Nephron (organoid): ENCODE data around the gene CRIP1.

Experiments used
- H3K27ac Mint-ChIP-seq, 3 experiments: 2 replicates each; pipeline ENCODE4 v1.8.0; 2020; ENCODE audit warnings: mixed read lengths in 3 of 3, mild to moderate bottlenecking in 2 of 3, moderate library complexity in 1 of 3
- H3K27me3 Mint-ChIP-seq: 2 replicates; pipeline ENCODE4 v1.8.0; 2021; ENCODE audit warnings: low read depth, mild to moderate bottlenecking, moderate library complexity, mixed read lengths
- H3K36me3 Mint-ChIP-seq: 2 replicates; pipeline ENCODE4 v1.8.0; 2020; ENCODE audit warnings: low read depth, mixed read lengths
- H3K4me1 Mint-ChIP-seq: 2 replicates; pipeline ENCODE4 v1.8.0; 2020; ENCODE audit warnings: mixed read lengths
- H3K4me3 Mint-ChIP-seq, 3 experiments: 2 replicates each; pipeline ENCODE4 v1.8.0; 2020; ENCODE audit warnings: mild to moderate bottlenecking in 3 of 3, mixed read lengths in 3 of 3, moderate library complexity in 2 of 3
- H3K9me3 Mint-ChIP-seq: 2 replicates; pipeline ENCODE4 v1.8.0; 2020; ENCODE audit warnings: mixed read lengths
- CTCF ChIP-seq, 3 experiments: fragments of 200-600 bp; sonication (generic); IDR thresholded peaks; one replicate each; pipeline ENCODE4 v1.5.0; 2021; ENCODE audit warnings: antibody characterized with exemption in 3 of 3; ENCODE audit not compliant: unreplicated experiment in 3 of 3

CRIP1 gene

GRCh38 chr14:105489542-105490266 is 3.0 kb downstream of the CRIP1 start:
- Mint-ChIP-seq H3K4me1 (peaks cover 7% of the 10 kb centered on the region), H3K36me3 (no peaks in the 10 kb centered on the region), H3K4me3 (peak overlapping the region; percentile 82 to 88 (median 83)), H3K27ac (peak overlapping the region; percentile 86 to 89 (median 88)), H3K27me3 (peaks cover 35% of the 10 kb centered on the region), H3K9me3 (no peaks in the 10 kb centered on the region)
- peak; percentile 50 to 69 (median 65) for TF ChIP-seq CTCF (IDR thresholded peaks at IDR 0.05; ENCODE audit: unreplicated experiment in 3 of 3)

- no peaks in the 10 kb centered on the region for H3K36me3 Mint-ChIP-seq
- no peak overlapping the region for H3K27ac Mint-ChIP-seq
- peaks cover 6% of the 10 kb centered on the region for H3K4me1 Mint-ChIP-seq
- peaks cover 32% of the 10 kb centered on the region for H3K27me3 Mint-ChIP-seq
- H3K4me3 Mint-ChIP-seq, result peak overlapping the region in 2 of 3 experiments; percentile 82 to 83
- no peaks in the 10 kb centered on the region for H3K9me3 Mint-ChIP-seq
- TF ChIP-seq CTCF (IDR thresholded peaks at IDR 0.05; ENCODE audit: unreplicated experiment in 3 of 3), result no peak
Measured at GRCh38 chr14:105490267-105490571, 3.5 kb downstream of the CRIP1 start.

GRCh38 chr14:105490572-105491365 is 4.1 kb downstream of the CRIP1 start, which contains the start of gene TEDC1:
TSS of gene TEDC1 (plus strand) at chr14:105491246. CDS start at chr14:105491376, 130 bp downstream.
- Mint-ChIP-seq H3K36me3 (no peaks in the 10 kb centered on the region), H3K4me3 (peak within 1 kb of the TSS; percentile 86 to 93 (median 87)), H3K9me3 (no peaks in the 10 kb centered on the region), H3K27me3 (peaks cover 27% of the 10 kb centered on the region), H3K27ac (peak within 1 kb of the TSS; percentile 2 to 74 (median 59)), H3K4me1 (peaks cover 6% of the 10 kb centered on the region)
- TF ChIP-seq CTCF (IDR thresholded peaks at IDR 0.05; ENCODE audit: unreplicated experiment in 3 of 3), result peak; percentile 76 to 90 (median 83)

- H3K36me3 Mint-ChIP-seq, result no peaks in the 10 kb centered on the region
- H3K4me3 Mint-ChIP-seq, result peak overlapping the region; percentile 86 to 93 (median 87)
- peaks cover 6% of the 10 kb centered on the region for H3K4me1 Mint-ChIP-seq
- peaks cover 22% of the 10 kb centered on the region for H3K27me3 Mint-ChIP-seq
- H3K9me3 Mint-ChIP-seq, result no peaks in the 10 kb centered on the region
- no peak for TF ChIP-seq CTCF (IDR thresholded peaks at IDR 0.05; ENCODE audit: unreplicated experiment in 3 of 3)
- H3K27ac Mint-ChIP-seq, result peak overlapping the region in 1 of 3 experiments; percentile 74
Measured at GRCh38 chr14:105491366-105491973, 4.8 kb downstream of the CRIP1 start.

- Mint-ChIP-seq H3K36me3 (no peaks in the 10 kb centered on the region), H3K4me1 (peaks cover 6% of the 10 kb centered on the region)
Measured at GRCh38 chr14:105492031-105492970, 5.6 kb downstream of the CRIP1 start.

More at GRCh38 chr14:105492031-105492970, 5.6 kb downstream of the CRIP1 start:
- peak overlapping the region in 1 of 3 experiments; percentile 74 for H3K27ac Mint-ChIP-seq
- no peaks in the 10 kb centered on the region for H3K9me3 Mint-ChIP-seq
- TF ChIP-seq CTCF (IDR thresholded peaks at IDR 0.05; ENCODE audit: unreplicated experiment in 3 of 3), result no peak
- H3K4me3 Mint-ChIP-seq, result peak overlapping the region; percentile 86 to 93 (median 87)
- peaks cover 18% of the 10 kb centered on the region for H3K27me3 Mint-ChIP-seq
